Muscle of back (tissue), 11 donors: ENCODE measurements around the gene SMCO2. TPM values are rescaled to one million over a fixed set of nuclear protein-coding genes. Genes with fewer than 3 reads are reported as not detected.

Experiments used
- DNase-seq, 3 donors: peaks; one replicate each; pipeline versions ENCODE4 v3.0.0 to v3.0.0-alpha.2; 2013
- polyA plus RNA-seq, 10 donors: library from polyadenylated mRNA; unstranded; fragments of 120-200 nt; gene quantifications; one replicate each; pipeline ENCODE4 v1.2.1, GENCODE V29; 2013; ENCODE audit not compliant: insufficient read length in 10 of 10

SMCO2 gene
- polyA plus RNA-seq, 10 donors, result not detected

DNA sequence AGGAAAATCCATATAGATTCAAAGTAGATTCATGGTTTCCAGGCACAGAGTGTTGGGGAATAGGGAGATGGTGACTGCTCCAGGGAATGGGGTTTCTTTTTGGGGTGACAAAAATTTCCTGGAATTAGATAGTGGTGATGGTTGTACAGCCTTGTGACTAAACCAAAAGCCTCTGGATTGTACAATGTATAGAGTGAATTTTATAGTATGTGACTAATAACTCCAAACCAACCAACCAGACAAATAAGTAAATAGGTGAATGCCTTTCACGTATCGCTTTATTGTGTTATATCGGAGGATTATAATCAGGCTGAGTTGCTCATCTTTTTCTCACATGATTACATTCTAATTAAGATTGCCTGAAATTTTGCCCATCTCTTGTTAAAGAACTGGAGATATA lies 52.8 kb downstream of the SMCO2 start:
- DNase-seq, result no peak

- DNase-seq, result no peak
These were observed 54.0 kb downstream of the SMCO2 start for GRCh38 chr12:27500546-27500945.

GRCh38 chr12:27502021-27502435 lies 55.5 kb downstream of the SMCO2 start:
- no peak for DNase-seq

- DNase-seq, result no peak
These were observed 58.0 kb downstream of the SMCO2 start for GRCh38 chr12:27504507-27504906.

- peak in 1 of 3 donors; percentile 87 for DNase-seq
These were observed 58.6 kb downstream of the SMCO2 start for GRCh38 chr12:27505109-27505508.

DNA sequence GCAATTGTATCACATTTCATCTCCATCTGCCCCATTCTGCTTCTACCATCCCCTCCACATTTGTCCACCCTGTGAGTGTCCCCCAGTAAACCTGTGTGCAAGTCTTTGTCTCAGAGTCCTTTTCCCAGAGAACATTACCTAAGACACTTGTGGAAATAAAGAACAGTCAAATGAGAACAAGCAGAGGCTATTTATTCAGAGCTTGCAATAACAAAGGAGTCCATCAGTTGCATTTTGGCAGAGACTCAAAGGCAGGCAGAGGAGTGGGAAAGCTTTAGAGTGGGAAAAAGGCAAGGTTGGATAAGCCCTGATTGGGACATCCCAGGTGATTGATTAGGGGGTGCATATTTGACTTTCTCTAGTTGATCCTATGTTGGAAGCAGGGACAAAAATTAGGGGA lies 59.2 kb downstream of the SMCO2 start:
- no peak for DNase-seq

DNA sequence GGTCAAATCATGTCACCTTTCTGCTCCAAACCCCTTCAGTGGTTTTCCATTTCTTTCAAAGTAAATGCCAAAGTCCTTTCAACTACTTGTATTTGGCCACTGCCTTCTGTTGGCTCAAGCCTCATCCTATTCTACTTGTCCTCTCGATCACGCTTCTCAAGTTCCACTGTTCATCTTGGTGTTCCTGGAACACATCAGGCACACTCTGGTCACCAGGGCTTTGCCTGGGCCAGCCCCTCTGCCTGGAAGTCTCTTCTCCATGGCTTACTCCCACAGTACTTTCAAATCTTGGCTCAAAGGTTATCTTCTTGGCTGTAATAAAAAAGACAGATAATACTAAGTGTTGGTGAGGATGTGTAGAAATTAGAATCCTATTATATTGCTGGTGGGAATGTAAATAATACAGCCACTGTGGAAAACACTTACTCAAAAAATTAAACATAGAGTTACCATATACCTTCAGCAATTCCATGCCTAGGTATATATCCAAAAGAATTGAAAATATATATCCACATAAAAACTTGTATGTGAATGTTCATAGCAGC lies 60.2 kb downstream of the SMCO2 start:
- DNase-seq, result no peak

GRCh38 chr12:27508736-27509431 lies 62.3 kb downstream of the SMCO2 start:
- no peak for DNase-seq

GRCh38 chr12:27511031-27511722 lies 64.6 kb downstream of the SMCO2 start:
- peak; percentile 55 to 79 (median 56) for DNase-seq

GRCh38 chr12:27511723-27512045 lies 65.1 kb downstream of the SMCO2 start:
- DNase-seq, result no peak

DNA sequence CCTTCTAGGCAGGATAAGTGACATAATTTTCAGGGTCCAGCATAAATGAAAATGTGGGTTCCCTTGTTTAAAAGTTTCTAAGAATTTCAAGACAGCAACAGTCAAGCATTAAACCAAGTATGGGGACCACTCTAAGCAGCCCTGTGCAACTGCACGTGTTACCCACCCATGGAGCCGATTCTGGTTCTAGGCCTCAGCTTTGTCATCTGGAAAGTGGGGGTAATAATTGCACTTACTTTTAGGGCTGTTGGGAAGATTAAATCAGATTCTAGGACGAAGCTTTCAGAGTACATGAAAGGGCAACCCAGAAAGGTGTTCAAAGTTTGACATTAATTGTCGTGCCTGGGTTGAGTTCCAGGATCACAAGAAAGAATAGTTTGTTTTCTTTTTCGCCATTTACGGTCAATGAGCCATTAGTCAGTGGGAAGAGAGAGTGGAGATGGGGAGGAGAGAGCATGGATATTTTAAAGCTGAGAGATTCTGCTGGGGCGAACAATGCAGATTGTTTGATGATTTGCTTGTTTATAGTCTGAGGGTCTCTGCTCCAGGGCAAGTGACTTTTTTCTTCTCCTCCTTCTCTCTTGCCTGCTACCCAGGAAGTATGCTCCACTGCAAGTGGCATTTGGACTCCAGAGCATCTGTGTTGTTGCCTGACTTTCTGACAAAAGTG lies 66.8 kb downstream of the SMCO2 start:
- no peak for DNase-seq

DNA sequence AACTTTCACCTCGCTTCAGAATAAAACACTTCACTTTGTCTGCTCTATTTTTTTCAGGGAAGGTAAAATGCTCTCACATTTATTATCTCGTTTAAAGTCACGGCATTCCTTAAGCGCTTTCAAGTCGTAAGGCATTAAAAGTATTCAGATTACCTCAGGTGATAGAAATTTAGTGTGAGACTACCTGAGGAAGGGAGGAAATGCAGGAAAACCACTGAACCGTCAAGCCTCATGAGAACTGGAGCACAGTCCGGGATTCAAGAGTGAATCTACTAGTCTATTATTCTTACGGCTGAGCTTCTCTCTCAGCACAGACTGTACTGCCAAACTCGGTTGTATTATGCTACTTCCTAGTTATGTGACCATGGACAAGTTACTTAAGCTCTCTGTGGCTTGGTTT lies 69.1 kb downstream of the SMCO2 start:
- no peak for DNase-seq

GRCh38 chr12:27516625-27517024 lies 70.1 kb downstream of the SMCO2 start:
- DNase-seq, result no peak

GRCh38 chr12:27517546-27517945 lies 71.0 kb downstream of the SMCO2 start:
- peak in 1 of 3 donors; percentile 28 for DNase-seq

- DNase-seq, result no peak
These were observed 71.6 kb downstream of the SMCO2 start for GRCh38 chr12:27517961-27518665.

- peak; percentile 22 to 61 (median 40) for DNase-seq
These were observed 74.5 kb downstream of the SMCO2 start for GRCh38 chr12:27521066-27521465.

- DNase-seq, result no peak
These were observed 75.4 kb downstream of the SMCO2 start for GRCh38 chr12:27521981-27522380.

DNA sequence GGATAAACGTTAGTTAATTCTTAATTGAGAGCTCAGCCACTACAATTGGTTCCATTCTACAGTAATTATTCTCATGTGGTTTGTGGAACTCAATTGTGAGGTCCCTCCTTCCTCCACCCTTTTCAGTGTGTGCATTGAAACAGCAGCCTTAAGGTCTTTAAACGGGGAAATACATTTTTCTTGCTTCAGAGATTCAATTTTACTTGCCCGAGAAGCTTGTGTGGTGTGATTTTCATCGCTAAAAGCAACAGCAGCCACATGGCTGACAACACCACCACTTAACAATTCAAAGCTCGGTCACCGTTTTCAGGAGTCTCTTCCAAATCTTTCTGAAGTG lies 76.7 kb downstream of the SMCO2 start:
- no peak for DNase-seq

GRCh38 chr12:27523642-27524493 lies 77.3 kb downstream of the SMCO2 start, which contains the start of gene PPFIBP1:
Gene PPFIBP1 (plus strand): TSS chr12:27524206. CDS start chr12:27633397, 109,191 bp downstream.
- peak; percentile 99 for DNase-seq

DNA sequence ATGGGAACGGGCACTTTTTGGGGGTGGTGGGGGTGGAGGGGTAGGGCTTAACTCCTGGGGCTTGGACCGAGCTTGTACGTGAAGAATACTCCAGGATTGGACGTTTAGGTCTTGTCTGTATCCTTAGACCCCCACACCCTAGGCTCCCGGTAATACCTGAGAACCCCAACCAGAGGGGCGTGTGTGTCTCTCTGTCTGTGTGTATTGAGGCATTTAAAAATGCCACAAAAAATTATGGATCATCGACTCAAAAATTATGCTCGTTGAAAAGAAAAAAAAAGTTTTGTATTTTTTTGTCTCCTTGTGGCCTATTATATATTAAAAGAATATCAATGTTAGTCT lies 77.9 kb downstream of the SMCO2 start:
- DNase-seq, result no peak
